Suppressor macrophage (primary cell): ENCODE data around the gene PCDHGA7.
"Not testable (repeated sequence)": the region's sequence is repeated elsewhere in the genome, so short reads cannot be mapped to it uniquely, and the experiment has no call there.

ENCODE experiments used
- DNase-seq, 4 experiments: peaks; one replicate each; pipeline ENCODE4 v3.0.0-alpha.2; 2020 to 2022

PCDHGA7 gene

GRCh38 chr5:141366016-141366896 is 16.3 kb upstream of the PCDHGA7 start:
- DNase-seq, result no peak

- DNase-seq, result peak; percentile 11 to 64 (median 43)
Observed at GRCh38 chr5:141369994-141370848, 12.3 kb upstream of the PCDHGA7 start, which contains the start of gene PCDHGB3. Gene PCDHGB3, plus strand, starts transcription at chr5:141370242. Its CDS starts 153 bp downstream, at chr5:141370395.

- no peak for DNase-seq
Observed at GRCh38 chr5:141371572-141372475, 10.7 kb upstream of the PCDHGA7 start.

- DNase-seq, result peak in 1 of 4 experiments; percentile 18
Observed at GRCh38 chr5:141373673-141374317, 8.7 kb upstream of the PCDHGA7 start, which contains the start of gene PCDHGA6. Gene PCDHGA6, plus strand, starts transcription at chr5:141373891. Its CDS starts 193 bp downstream, at chr5:141374084.

GRCh38 chr5:141374627-141375026 is 7.9 kb upstream of the PCDHGA7 start:
- DNase-seq, result no peak

- not testable (repeated sequence) for DNase-seq
Observed at GRCh38 chr5:141375444-141376155, 6.9 kb upstream of the PCDHGA7 start.

GRCh38 chr5:141383345-141383744 is 803 bp downstream of the PCDHGA7 start:
- no peak for DNase-seq

GRCh38 chr5:141384471-141385267 is 2.1 kb downstream of the PCDHGA7 start:
- DNase-seq, result no peak

- peak; percentile 19 to 63 (median 42) for DNase-seq
Observed at GRCh38 chr5:141387557-141388311, 5.2 kb downstream of the PCDHGA7 start, which contains the start of gene PCDHGB4. Gene PCDHGB4, plus strand, starts transcription at chr5:141387698. Its CDS starts 187 bp downstream, at chr5:141387885.

- no peak for DNase-seq
Observed at GRCh38 chr5:141388661-141389060, 6.1 kb downstream of the PCDHGA7 start.

GRCh38 chr5:141389153-141390042 is 6.9 kb downstream of the PCDHGA7 start:
- DNase-seq, result no peak

- DNase-seq, result no peak
Observed at GRCh38 chr5:141392429-141393198, 10.1 kb downstream of the PCDHGA7 start, which contains the start of gene PCDHGA8. Gene PCDHGA8, plus strand, starts transcription at chr5:141392633. Its CDS starts 181 bp downstream, at chr5:141392814.

- no peak for DNase-seq
Observed at GRCh38 chr5:141393267-141393666, 10.7 kb downstream of the PCDHGA7 start.

GRCh38 chr5:141394401-141395187 is 12.1 kb downstream of the PCDHGA7 start:
- DNase-seq, result not testable (repeated sequence)

GRCh38 chr5:141397756-141398551 is 15.4 kb downstream of the PCDHGA7 start, which contains the start of gene PCDHGB5:
Gene PCDHGB5, plus strand, starts transcription at chr5:141397947. Its CDS starts 181 bp downstream, at chr5:141398128.
- DNase-seq, result peak; percentile 51 to 81 (median 66)
